GM10266 (cell line): ENCODE data around the gene FJX1.
A peak's percentile ranks its signal among the peaks of the same experiment; 100 is the strongest.

Experiments
- DNase-seq: peaks from one replicate; pipeline ENCODE4 v3.0.0; 2012; ENCODE audit errors: extremely low spot score
- CTCF ChIP-seq: IDR thresholded peaks from 2 replicates; pipeline ENCODE4 v1.5.1; 2012; ENCODE audit warnings: mild to moderate bottlenecking, low read depth; ENCODE audit not compliant: control insufficient read depth, insufficient read depth; ENCODE audit errors: missing control alignments

Gene FJX1

GRCh38 chr11:35617687-35618496 lies at the start of gene FJX1:
FJX1 (plus strand) TSS chr11:35618460; CDS start chr11:35618637, 177 bp downstream.
- DNase-seq = peak; percentile 86
- TF ChIP-seq CTCF = no peak

- TF ChIP-seq CTCF = no peak
- DNase-seq = no peak
Observed at GRCh38 chr11:35571696-35572095, 46.6 kb upstream of the FJX1 start.

- no peak for DNase-seq
Observed at GRCh38 chr11:35579557-35580396, 38.5 kb upstream of the FJX1 start.

GRCh38 chr11:35580397-35580781 lies 37.9 kb upstream of the FJX1 start:
- no peak for DNase-seq
- no peak for TF ChIP-seq CTCF

More at GRCh38 chr11:35579557-35580396, 38.5 kb upstream of the FJX1 start:
- TF ChIP-seq CTCF = no peak

GRCh38 chr11:35582033-35582432 lies 36.2 kb upstream of the FJX1 start:
- DNase-seq = no peak

GRCh38 chr11:35583126-35583525 lies 35.1 kb upstream of the FJX1 start:
- DNase-seq = no peak
- TF ChIP-seq CTCF = no peak

More at GRCh38 chr11:35582033-35582432, 36.2 kb upstream of the FJX1 start:
- TF ChIP-seq CTCF = no peak

GRCh38 chr11:35583843-35584242 lies 34.4 kb upstream of the FJX1 start:
- no peak for DNase-seq
- TF ChIP-seq CTCF = no peak
